ENCODE measurements around the gene WNT9A. TPM values are rescaled to one million over a fixed set of nuclear protein-coding genes. Genes with fewer than 3 reads are reported as not detected.

The WNT9A gene
- total and polyA plus RNA-seq, 2 of the 4 experiments (the other 2 are of a cell fraction), result 0.18 to 0.36 TPM

DNA sequence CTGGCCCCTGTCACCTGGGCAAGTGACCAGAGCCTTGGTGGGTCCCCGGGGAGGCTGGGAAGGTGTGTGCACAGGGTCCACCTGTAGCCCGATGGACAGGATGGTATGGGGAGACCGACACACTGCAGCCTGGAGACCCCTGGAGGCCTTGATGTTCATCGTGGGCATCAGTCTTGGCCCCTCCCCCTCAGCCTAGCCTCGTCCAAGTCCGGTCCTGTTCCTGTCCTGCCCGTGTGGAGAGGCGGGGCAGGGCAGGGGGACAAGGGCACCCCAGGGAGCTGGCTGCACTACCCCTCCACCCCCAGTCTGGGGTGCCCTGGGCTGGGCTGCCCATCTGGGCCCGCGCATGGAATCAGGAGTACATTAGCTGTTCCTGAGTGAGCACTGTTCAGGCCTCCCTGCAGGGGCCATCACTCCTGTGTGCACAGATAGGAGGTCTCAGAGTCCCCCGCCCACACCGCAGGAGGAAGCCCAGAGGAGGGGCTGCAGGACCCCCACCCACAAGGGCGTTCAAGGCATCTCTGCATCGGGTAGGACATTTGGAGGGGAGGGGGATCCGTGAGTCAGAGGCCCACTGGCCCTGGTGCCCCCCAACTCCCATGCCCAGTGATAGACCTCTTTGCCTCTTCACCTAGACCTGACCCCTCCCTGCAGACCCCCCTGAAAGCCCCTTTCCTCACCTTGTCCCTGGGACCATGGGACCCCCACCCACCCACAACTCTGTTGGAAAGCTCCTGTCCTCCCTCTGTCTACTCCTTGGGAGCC is 63.2 kb downstream of the WNT9A start:
- H2BK120ac ChIP-seq (ENCODE audit: low read depth, low read length), result no peak overlapping the region
- DNase-seq (no peak), ATAC-seq (ENCODE audit: low read depth) (no peak)
- no peak overlapping the region for H3K4ac ChIP-seq (ENCODE audit: low read depth, low read length)
- no peak overlapping the region for H3K18ac ChIP-seq (ENCODE audit: low read depth, low read length)
- H4K91ac ChIP-seq (ENCODE audit: insufficient read depth, low read depth, low read length), result no peak overlapping the region
- no peak overlapping the region for H2BK5ac ChIP-seq (ENCODE audit: low read depth, low read length, poor library complexity, severe bottlenecking)
- H3K56ac ChIP-seq (ENCODE audit: extremely low read depth, insufficient read depth, low read length), result no peak overlapping the region
- no peak overlapping the region for H2AFZ ChIP-seq (replicated peaks; ENCODE audit: low read length, poor library complexity)
- TF ChIP-seq, protein P1, sequence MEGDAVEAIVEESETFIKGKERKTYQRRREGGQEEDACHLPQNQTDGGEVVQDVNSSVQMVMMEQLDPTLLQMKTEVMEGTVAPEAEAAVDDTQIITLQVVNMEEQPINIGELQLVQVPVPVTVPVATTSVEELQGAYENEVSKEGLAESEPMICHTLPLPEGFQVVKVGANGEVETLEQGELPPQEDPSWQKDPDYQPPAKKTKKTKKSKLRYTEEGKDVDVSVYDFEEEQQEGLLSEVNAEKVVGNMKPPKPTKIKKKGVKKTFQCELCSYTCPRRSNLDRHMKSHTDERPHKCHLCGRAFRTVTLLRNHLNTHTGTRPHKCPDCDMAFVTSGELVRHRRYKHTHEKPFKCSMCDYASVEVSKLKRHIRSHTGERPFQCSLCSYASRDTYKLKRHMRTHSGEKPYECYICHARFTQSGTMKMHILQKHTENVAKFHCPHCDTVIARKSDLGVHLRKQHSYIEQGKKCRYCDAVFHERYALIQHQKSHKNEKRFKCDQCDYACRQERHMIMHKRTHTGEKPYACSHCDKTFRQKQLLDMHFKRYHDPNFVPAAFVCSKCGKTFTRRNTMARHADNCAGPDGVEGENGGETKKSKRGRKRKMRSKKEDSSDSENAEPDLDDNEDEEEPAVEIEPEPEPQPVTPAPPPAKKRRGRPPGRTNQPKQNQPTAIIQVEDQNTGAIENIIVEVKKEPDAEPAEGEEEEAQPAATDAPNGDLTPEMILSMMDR (conservative IDR thresholded peaks at IDR 0.05; ENCODE audit: low read depth, low read length), result no peak
- TF ChIP-seq, protein P2, sequence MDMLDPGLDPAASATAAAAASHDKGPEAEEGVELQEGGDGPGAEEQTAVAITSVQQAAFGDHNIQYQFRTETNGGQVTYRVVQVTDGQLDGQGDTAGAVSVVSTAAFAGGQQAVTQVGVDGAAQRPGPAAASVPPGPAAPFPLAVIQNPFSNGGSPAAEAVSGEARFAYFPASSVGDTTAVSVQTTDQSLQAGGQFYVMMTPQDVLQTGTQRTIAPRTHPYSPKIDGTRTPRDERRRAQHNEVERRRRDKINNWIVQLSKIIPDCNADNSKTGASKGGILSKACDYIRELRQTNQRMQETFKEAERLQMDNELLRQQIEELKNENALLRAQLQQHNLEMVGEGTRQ (IDR thresholded peaks at IDR 0.05; ENCODE audit: low read depth, low read length), result no peak
- no peak for TF ChIP-seq MAFK (IDR thresholded peaks at IDR 0.05; ENCODE audit: low read depth, low read length)
- TF ChIP-seq MAZ (IDR thresholded peaks at IDR 0.05; ENCODE audit: borderline replicate concordance, low read depth, low read length), result no peak
- no peak for TF ChIP-seq POLR2A (IDR thresholded peaks at IDR 0.05; ENCODE audit: low read depth, low read length)
- TF ChIP-seq RAD21 (IDR thresholded peaks at IDR 0.05; ENCODE audit: low read length), result no peak
- TF ChIP-seq NFE2L2 (IDR thresholded peaks at IDR 0.05; ENCODE audit: low read depth, low read length), result no peak
- no peak for TF ChIP-seq CHD1 (IDR thresholded peaks at IDR 0.05; ENCODE audit: low read depth, low read length)
- TF ChIP-seq, protein P3, sequence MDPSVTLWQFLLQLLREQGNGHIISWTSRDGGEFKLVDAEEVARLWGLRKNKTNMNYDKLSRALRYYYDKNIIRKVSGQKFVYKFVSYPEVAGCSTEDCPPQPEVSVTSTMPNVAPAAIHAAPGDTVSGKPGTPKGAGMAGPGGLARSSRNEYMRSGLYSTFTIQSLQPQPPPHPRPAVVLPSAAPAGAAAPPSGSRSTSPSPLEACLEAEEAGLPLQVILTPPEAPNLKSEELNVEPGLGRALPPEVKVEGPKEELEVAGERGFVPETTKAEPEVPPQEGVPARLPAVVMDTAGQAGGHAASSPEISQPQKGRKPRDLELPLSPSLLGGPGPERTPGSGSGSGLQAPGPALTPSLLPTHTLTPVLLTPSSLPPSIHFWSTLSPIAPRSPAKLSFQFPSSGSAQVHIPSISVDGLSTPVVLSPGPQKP (IDR thresholded peaks at IDR 0.05; ENCODE audit: borderline replicate concordance, low read depth, low read length), result no peak
- no peak for TF ChIP-seq RFX5 (IDR thresholded peaks at IDR 0.05; ENCODE audit: low read depth, low read length)
- TF ChIP-seq RCOR1 (IDR thresholded peaks at IDR 0.05; ENCODE audit: insufficient replicate concordance, low read length), result no peak
- TF ChIP-seq FOS (IDR thresholded peaks at IDR 0.05; ENCODE audit: low read depth, low read length), result no peak
- no peak for TF ChIP-seq BHLHE40 (IDR thresholded peaks at IDR 0.05; ENCODE audit: low read depth, low read length)
- no peak for TF ChIP-seq CEBPB (IDR thresholded peaks at IDR 0.05; ENCODE audit: low read depth, low read length)
- TF ChIP-seq MXI1 (IDR thresholded peaks at IDR 0.05; ENCODE audit: borderline replicate concordance, low read depth, low read length), result no peak
- no peak for TF ChIP-seq SMC3 (IDR thresholded peaks at IDR 0.05; ENCODE audit: low read depth, low read length)
- no peak overlapping the region for H4K5ac ChIP-seq (ENCODE audit: low read depth, low read length)
- POLR2A ChIA-PET (ENCODE audit: unreplicated experiment), result no interaction called here
- dilution Hi-C loops (cut with HindIII; ENCODE audit: low sequenced_read_pairs, unreplicated experiment), result no loop called here
- H4K8ac ChIP-seq (ENCODE audit: low read depth in 2 of 2, low read length in 2 of 2), result no peak overlapping the region
- no peak overlapping the region for H2BK15ac ChIP-seq (ENCODE audit: low read depth, low read length)
- H3K79me1 ChIP-seq (ENCODE audit: low read depth in 1 of 2, low read length in 2 of 2), result no peaks in the 10 kb centered on the region
- no peak overlapping the region for H3K9ac ChIP-seq (ENCODE audit: low read depth, low read length)
- no peaks in the 10 kb centered on the region for H3K9me1 ChIP-seq (ENCODE audit: insufficient read depth, low read length)
- H3K27me3 ChIP-seq (ENCODE audit: control insufficient read depth, insufficient read depth, low read length), result peaks cover 2% of the 10 kb centered on the region; the same call in 1 of the 2 replicates
- H2AK9ac ChIP-seq (replicated peaks; ENCODE audit: low read depth, low read length, poor library complexity), result no peak overlapping the region
- H3K9me3 ChIP-seq (ENCODE audit: control insufficient read depth, insufficient read depth, low read length), result no peaks in the 10 kb centered on the region
- no peaks in the 10 kb centered on the region for H3K36me3 ChIP-seq (ENCODE audit: control insufficient read depth, insufficient read depth, low read length)
- no peak overlapping the region for H3K4me3 ChIP-seq (ENCODE audit: insufficient read depth, low read depth, low read length)
- no peak overlapping the region for H3K23ac ChIP-seq (ENCODE audit: low read depth, low read length)
- no peak overlapping the region for H2AK5ac ChIP-seq (ENCODE audit: low read depth, low read length)
- intact Hi-C loops (cut with micrococcal nuclease), result no loop called here
- no peak overlapping the region for H3K27ac ChIP-seq (ENCODE audit: insufficient read depth, low read length)
- in situ Hi-C loops (cut with MboI; ENCODE audit: low sequenced_read_pairs), result no loop called here
- H4K20me1 ChIP-seq (ENCODE audit: insufficient read depth, low read length), result no peaks in the 10 kb centered on the region
- no peak overlapping the region for H3K4me2 ChIP-seq (ENCODE audit: low read depth, low read length)
- 100% methylated on average over 2 of the region's 15 CpGs; no CpG with 5 or more reads in 1 of the 2 experiments for WGBS, 2 experiments (ENCODE audit: extremely low coverage in 2 of 2, insufficient read length in 1 of 2)
- BruUV-seq (replicated peaks), result no TSS peak
- no peak overlapping the region for H3K14ac ChIP-seq (replicated peaks; ENCODE audit: low read depth, low read length)
- H2BK20ac ChIP-seq (ENCODE audit: low read depth, low read length), result no peak overlapping the region
- no peaks in the 10 kb centered on the region; the same call in 1 of the 2 replicates for H3K4me1 ChIP-seq (ENCODE audit: control insufficient read depth, insufficient read depth, low read length)
- CTCF ChIA-PET, result no interaction called here
